GM18520 (cell line): ENCODE measurements around the gene OR2AJ1.
A peak's percentile ranks its signal among the peaks of the same experiment; 100 is the strongest.

Source experiments
- ATAC-seq: cut with Tn5 transposase; IDR thresholded peaks from one replicate; pipeline ENCODE4 v1.9.1; 2021; ENCODE audit not compliant: unreplicated experiment

The OR2AJ1 gene, protein sequence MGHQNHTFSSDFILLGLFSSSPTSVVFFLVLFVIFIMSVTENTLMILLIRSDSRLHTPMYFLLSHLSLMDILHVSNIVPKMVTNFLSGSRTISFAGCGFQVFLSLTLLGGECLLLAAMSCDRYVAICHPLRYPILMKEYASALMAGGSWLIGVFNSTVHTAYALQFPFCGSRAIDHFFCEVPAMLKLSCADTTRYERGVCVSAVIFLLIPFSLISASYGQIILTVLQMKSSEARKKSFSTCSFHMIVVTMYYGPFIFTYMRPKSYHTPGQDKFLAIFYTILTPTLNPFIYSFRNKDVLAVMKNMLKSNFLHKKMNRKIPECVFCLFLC

DNA sequence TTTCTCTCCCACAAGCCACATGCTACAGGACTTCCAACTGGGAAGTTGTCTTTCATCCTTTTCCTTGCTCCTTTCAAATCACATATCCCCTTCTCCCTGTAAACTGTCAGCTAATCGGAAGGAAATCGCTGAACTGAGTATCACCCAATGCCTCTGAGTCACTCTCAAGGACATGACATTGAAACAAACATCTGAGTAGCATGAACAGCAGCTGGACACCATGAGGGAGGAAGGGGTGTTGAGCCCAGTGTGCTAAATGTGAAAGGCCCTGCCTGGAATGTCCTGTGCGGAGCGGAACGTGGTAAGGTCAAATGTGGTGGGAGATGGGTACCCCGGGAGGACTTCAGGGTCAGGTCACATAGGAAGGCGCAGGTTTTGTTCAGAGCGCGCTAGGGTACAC lies at the start of gene OR2AJ1:
Gene OR2AJ1, plus strand, starts transcription at position 22 of the 400 bp plus-strand sequence. CDS start 8,880 bp downstream, outside the sequence.
- ATAC-seq: no peak

DNA sequence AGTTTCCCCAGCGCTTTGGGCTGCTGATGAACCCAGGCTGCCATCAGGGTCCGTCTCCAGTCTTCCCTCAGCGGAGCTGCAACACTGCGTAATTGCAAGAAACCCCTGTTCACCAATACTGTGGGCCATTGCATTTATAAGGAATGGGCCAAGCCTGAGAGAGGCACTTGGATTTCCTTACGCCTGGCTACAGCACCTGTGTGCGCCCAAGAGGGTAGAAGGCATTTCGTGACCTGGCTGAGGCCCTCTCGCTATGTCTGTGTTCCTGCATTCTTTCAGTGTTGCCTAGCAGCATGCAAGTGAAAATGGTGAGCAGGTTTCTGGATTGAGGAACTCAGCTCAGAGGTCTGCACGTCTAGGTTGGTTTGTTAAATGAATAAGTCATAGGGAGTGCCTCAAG lies 41.3 kb upstream of the OR2AJ1 start:
- no peak for ATAC-seq

DNA sequence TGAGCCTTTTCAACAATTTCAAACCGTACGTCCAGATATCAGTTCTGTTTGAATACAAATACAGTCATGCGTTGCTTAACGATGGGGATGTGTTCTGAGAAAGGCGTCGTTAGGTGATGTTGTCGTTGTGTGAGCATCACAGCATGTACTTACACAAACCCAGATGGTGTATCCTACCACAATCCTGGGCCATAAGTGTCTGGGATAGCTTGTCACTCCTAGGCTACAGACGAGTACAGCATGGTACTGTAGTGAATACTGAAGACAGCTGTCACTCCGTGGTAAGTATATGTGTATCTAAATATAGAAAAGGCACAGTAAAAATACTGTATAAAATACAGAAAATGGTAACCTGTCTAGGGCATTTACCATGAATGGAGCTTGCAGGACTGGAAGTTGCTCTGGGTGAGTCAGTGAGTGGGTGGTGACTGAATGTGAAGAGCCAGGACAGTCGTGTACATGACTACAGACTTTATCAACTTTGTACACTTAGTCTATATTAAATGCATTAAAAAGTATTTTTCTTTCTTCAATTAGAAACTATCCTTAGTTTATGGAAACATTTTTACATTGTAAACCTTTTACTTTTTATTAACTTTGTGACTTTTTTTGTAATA lies 39.8 kb upstream of the OR2AJ1 start:
- no peak for ATAC-seq

- no peak for ATAC-seq
Measured at GRCh38 chr1:247895163-247895637, 29.5 kb upstream of the OR2AJ1 start, which contains the start of gene OR2W3. Gene OR2W3 (plus strand): TSS chr1:247895587. CDS start chr1:247895587, 0 bp downstream.

DNA sequence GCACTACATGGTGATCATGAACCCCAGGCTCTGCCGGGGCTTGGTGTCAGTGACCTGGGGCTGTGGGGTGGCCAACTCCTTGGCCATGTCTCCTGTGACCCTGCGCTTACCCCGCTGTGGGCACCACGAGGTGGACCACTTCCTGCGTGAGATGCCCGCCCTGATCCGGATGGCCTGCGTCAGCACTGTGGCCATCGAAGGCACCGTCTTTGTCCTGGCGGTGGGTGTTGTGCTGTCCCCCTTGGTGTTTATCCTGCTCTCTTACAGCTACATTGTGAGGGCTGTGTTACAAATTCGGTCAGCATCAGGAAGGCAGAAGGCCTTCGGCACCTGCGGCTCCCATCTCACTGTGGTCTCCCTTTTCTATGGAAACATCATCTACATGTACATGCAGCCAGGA lies 28.7 kb upstream of the OR2AJ1 start:
- ATAC-seq: no peak

- ATAC-seq: no peak
Measured at GRCh38 chr1:247904122-247904521, 20.6 kb upstream of the OR2AJ1 start.

- no peak for ATAC-seq
Measured at GRCh38 chr1:247905181-247905580, 19.5 kb upstream of the OR2AJ1 start.

- ATAC-seq: no peak
Measured at GRCh38 chr1:247905910-247906503, 18.7 kb upstream of the OR2AJ1 start.

DNA sequence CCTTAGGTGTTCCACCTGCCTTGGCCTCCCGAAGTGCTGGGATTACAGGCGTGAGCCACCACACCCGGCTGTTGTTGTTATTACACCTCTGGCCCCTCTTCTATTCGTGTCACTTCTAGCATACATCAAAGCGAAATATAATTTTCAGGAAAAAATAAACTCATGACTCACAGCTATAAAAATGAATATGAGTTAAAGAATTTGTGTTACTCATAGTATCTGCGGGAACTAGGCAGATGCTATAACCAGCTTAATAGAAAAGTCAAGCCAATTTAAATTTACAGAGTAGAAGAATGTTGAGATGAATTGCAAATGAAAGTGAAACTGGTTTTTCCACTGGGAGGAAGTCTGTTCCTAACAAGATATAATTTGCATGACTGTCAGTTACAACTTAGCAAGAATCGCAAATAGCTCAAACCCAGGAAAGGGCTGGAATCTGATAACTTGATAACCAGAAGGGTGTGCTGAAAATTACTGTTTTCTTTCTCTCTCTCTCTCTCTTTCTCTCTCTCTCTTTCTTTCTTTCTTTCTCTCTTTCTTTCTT lies 18.1 kb upstream of the OR2AJ1 start:
- ATAC-seq: no peak

DNA sequence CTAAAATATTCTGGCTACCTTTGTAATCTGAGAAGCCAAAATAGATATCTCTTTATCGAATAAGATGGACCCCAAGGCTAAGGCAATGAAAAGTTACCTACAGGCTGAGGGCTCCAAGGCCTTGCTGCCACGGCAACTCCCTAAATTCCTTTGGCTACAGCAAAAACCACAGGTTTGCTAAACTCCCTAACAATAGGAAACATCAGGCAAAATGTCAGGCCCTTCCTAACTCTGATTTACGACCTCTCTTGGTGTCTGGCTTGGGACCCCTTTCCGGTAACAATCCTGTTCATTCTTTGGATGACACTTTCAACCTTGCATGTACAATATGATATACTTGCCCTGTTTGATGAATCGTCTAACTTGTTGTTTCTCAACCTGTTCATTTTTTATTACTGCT lies 15.9 kb upstream of the OR2AJ1 start:
- ATAC-seq: no peak

GRCh38 chr1:247913786-247914185 lies 10.9 kb upstream of the OR2AJ1 start:
- ATAC-seq: no peak

DNA sequence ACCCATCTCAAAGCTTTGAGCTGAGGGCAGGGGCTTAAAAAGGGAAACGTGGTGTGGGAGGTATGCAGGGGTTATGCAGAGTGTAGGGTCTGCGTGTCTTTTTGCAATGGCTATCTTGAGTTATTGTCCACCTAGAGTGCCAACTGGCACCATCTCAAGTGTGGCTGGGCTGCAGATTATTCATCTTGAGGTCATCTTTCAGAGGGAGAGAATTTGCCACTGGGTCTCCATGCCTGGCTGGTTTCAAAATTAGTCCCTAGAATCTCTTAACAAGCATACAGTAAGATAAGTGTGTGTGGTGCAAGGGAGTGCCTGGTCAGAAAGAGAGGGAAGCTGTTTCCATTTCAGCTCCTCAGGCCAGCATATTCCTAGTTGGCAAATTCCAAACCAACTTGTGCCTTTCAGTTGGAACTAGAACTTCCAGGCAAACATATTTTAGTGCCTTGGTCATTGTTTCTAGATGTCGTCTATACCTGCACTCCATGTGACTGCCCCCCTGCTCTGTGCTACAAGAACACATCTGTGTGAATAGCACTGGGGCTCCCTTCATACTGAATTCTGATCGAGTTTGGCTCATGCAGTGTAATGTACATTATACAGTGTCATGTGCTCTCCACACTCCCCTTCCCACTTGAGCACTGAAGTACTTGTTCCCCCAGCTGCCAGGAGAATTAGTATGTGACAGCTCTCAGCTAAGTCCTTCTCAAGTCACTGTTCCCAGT lies 9.6 kb upstream of the OR2AJ1 start:
- no peak for ATAC-seq

- ATAC-seq: no peak
Measured at GRCh38 chr1:247919952-247920351, 4.7 kb upstream of the OR2AJ1 start, which contains the start of gene OR2T8. Gene OR2T8 (plus strand): TSS chr1:247920252. CDS start chr1:247921018, 766 bp downstream.

- ATAC-seq: no peak
Measured at GRCh38 chr1:247923941-247924340, 748 bp upstream of the OR2AJ1 start.

DNA sequence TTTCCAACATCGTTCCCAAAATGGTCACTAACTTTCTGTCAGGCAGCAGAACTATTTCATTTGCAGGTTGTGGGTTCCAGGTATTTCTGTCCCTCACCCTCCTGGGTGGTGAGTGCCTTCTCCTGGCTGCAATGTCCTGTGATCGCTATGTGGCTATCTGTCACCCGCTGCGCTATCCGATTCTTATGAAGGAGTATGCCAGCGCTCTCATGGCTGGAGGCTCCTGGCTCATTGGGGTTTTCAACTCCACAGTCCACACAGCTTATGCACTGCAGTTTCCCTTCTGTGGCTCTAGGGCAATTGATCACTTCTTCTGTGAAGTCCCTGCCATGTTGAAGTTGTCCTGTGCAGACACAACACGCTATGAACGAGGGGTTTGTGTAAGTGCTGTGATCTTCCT lies 9.3 kb downstream of the OR2AJ1 start:
- ATAC-seq: no peak

- no peak for ATAC-seq
Measured at GRCh38 chr1:247935781-247936180, 11.1 kb downstream of the OR2AJ1 start.

DNA sequence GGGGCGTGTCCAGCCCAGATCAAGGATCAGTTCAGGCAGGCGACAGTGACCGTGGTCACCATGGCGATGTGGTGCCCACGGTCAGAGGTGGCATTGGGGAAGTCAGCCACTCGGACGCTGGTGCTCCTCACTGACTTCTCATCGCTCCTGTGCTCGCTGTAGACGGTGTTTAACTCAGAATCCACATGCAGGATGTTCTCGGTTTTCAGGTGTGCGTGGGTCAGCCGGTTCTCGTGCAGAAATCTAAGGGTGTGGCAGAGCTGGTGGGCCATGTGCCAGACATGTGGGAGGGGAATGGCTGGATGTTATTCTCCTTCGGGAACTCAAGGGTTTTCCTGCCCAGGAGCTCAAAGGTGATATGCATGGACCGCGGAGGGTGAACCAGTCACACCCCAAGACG lies 11.7 kb downstream of the OR2AJ1 start:
- ATAC-seq: no peak

- peak; percentile 99 for ATAC-seq
Measured at GRCh38 chr1:247936965-247937734, 12.5 kb downstream of the OR2AJ1 start.

DNA sequence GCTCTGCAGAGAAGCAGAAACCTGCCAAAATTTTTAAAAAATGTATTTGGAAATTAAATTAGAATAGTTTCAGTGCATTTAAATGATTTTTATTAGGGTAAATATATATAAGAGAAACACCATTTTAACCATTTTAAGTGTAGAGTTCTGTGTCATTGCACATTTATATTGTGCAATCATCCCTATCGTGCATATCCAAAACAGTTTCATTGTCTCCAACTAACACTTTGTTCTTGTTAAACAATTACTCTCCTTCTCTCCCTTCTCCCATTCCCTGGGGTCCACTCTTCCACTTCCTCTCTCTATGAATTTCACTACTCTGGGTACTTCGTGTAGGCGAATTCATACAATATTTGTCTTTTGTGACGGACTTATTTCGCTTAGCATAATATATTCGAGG lies 17.9 kb downstream of the OR2AJ1 start:
- ATAC-seq: no peak

- no peak for ATAC-seq
Measured at GRCh38 chr1:247948558-247948957, 23.9 kb downstream of the OR2AJ1 start, which contains the start of gene OR2L8. Gene OR2L8 (plus strand): TSS chr1:247948858. CDS start chr1:247948858, 0 bp downstream.
